ENCODE measurements around the gene SEC31B. TPM values are rescaled to one million over a fixed set of nuclear protein-coding genes. Genes with fewer than 3 reads are reported as not detected.

SEC31B gene
- 100 to 1,000 TPM; 202 to 208 TPM for total RNA-seq

- H3K27me3 Mint-ChIP-seq: no peaks in the 10 kb centered on the region
- no peaks in the 10 kb centered on the region for H3K9me3 Mint-ChIP-seq
- no peak within 1 kb of the TSS for H3K4me3 Mint-ChIP-seq
- peaks cover 47% of the 10 kb centered on the region for H3K4me1 Mint-ChIP-seq
- peaks cover 39% of the 10 kb centered on the region for H3K36me3 Mint-ChIP-seq (ENCODE audit: low read depth)
- POLR2A ChIA-PET: interaction anchor here (1.4 kb wide), 2 partner anchors 11 to 37 kb away, joined by 5 to 6 read pairs; no protein-coding TSS in a partner anchor
- CTCF ChIA-PET: interaction anchor here (0.6 to 14.5 kb wide), 18 partner anchors 6 to 192 kb away, joined by 3 to 170 read pairs (median 8); partner anchors contain the start of genes HIF1AN, NDUFB8 and SEC31B
- no peak for DNase-seq
- peak within 1 kb of the TSS; percentile 58 for H3K27ac Mint-ChIP-seq
Measured at GRCh38 chr10:100519311-100520051, at the start of gene SEC31B. SEC31B (minus strand) TSS chr10:100519861; CDS start chr10:100516952, 2,909 bp downstream.

GRCh38 chr10:100568912-100569311 is 49.3 kb upstream of the SEC31B start:
- CTCF ChIA-PET: interaction anchor here (0.5 to 0.8 kb wide), 2 partner anchors 16 to 385 kb away, joined by 3 read pairs; no protein-coding TSS in a partner anchor
- no peaks in the 10 kb centered on the region for H3K9me3 Mint-ChIP-seq
- no peak for DNase-seq
- no peaks in the 10 kb centered on the region for H3K4me1 Mint-ChIP-seq
- H3K36me3 Mint-ChIP-seq (ENCODE audit: low read depth): no peaks in the 10 kb centered on the region
- POLR2A ChIA-PET: no interaction called here
- H3K27ac Mint-ChIP-seq: no peak overlapping the region
- H3K27me3 Mint-ChIP-seq: peaks cover 22% of the 10 kb centered on the region
- no peak overlapping the region for H3K4me3 Mint-ChIP-seq

GRCh38 chr10:100567826-100568225 is 48.2 kb upstream of the SEC31B start:
- no peak overlapping the region for H3K27ac Mint-ChIP-seq
- peaks cover 3% of the 10 kb centered on the region for H3K4me1 Mint-ChIP-seq
- H3K9me3 Mint-ChIP-seq: no peaks in the 10 kb centered on the region
- DNase-seq: no peak
- no peak overlapping the region for H3K4me3 Mint-ChIP-seq
- H3K27me3 Mint-ChIP-seq: peaks cover 29% of the 10 kb centered on the region
- POLR2A ChIA-PET: no interaction called here
- CTCF ChIA-PET: no interaction called here
- H3K36me3 Mint-ChIP-seq (ENCODE audit: low read depth): peaks cover 3% of the 10 kb centered on the region

- Mint-ChIP-seq H3K4me3 (no peak overlapping the region), H3K27me3 (peaks cover 28% of the 10 kb centered on the region), H3K4me1 (peaks cover 4% of the 10 kb centered on the region), H3K27ac (no peak overlapping the region), H3K9me3 (no peaks in the 10 kb centered on the region), H3K36me3 (ENCODE audit: low read depth) (peaks cover 3% of the 10 kb centered on the region)
- CTCF ChIA-PET: no interaction called here
- no peak for DNase-seq
- POLR2A ChIA-PET: no interaction called here
Measured at GRCh38 chr10:100567249-100567648, 47.6 kb upstream of the SEC31B start.

- POLR2A ChIA-PET: no interaction called here
- peaks cover 10% of the 10 kb centered on the region for H3K4me1 Mint-ChIP-seq
- no peak overlapping the region for H3K27ac Mint-ChIP-seq
- no peaks in the 10 kb centered on the region for H3K9me3 Mint-ChIP-seq
- CTCF ChIA-PET: interaction anchor here (0.6 to 0.7 kb wide), 2 partner anchors 197 to 352 kb away, joined by 3 read pairs; no protein-coding TSS in a partner anchor
- DNase-seq: no peak
- H3K27me3 Mint-ChIP-seq: peaks cover 32% of the 10 kb centered on the region
- H3K4me3 Mint-ChIP-seq: no peak overlapping the region
- H3K36me3 Mint-ChIP-seq (ENCODE audit: low read depth): peaks cover 3% of the 10 kb centered on the region
Measured at GRCh38 chr10:100566561-100566960, 46.9 kb upstream of the SEC31B start.

GRCh38 chr10:100565206-100565985 is 45.7 kb upstream of the SEC31B start:
- Mint-ChIP-seq H3K9me3 (no peaks in the 10 kb centered on the region), H3K4me1 (peaks cover 18% of the 10 kb centered on the region), H3K27ac (no peak overlapping the region), H3K36me3 (ENCODE audit: low read depth) (peaks cover 7% of the 10 kb centered on the region), H3K4me3 (no peak overlapping the region), H3K27me3 (peaks cover 32% of the 10 kb centered on the region)
- ChIA-PET POLR2A (no interaction called here), CTCF (no interaction called here)
- DNase-seq: no peak

- ChIA-PET POLR2A (no interaction called here), CTCF (interaction anchor here (0.5 to 3.1 kb wide), 15 partner anchors 9 to 469 kb away, joined by 3 to 19 read pairs (median 5); partner anchors contain the start of genes PDZD7, SCD and SFXN3)
- H3K9me3 Mint-ChIP-seq: no peaks in the 10 kb centered on the region
- peaks cover 7% of the 10 kb centered on the region for H3K36me3 Mint-ChIP-seq (ENCODE audit: low read depth)
- no peak overlapping the region for H3K4me3 Mint-ChIP-seq
- H3K27ac Mint-ChIP-seq: no peak overlapping the region
- H3K27me3 Mint-ChIP-seq: peaks cover 32% of the 10 kb centered on the region
- DNase-seq: peak; percentile 81
- H3K4me1 Mint-ChIP-seq: peaks cover 18% of the 10 kb centered on the region
Measured at GRCh38 chr10:100562008-100562672, 42.5 kb upstream of the SEC31B start.

- no peak overlapping the region for H3K4me3 Mint-ChIP-seq
- H3K4me1 Mint-ChIP-seq: peaks cover 21% of the 10 kb centered on the region
- peaks cover 32% of the 10 kb centered on the region for H3K27me3 Mint-ChIP-seq
- CTCF ChIA-PET: interaction anchor here (0.6 to 3.1 kb wide), 10 partner anchors 9 to 492 kb away, joined by 3 to 19 read pairs (median 4); partner anchors contain the start of gene HIF1AN
- no peaks in the 10 kb centered on the region for H3K9me3 Mint-ChIP-seq
- DNase-seq: no peak
- peaks cover 7% of the 10 kb centered on the region for H3K36me3 Mint-ChIP-seq (ENCODE audit: low read depth)
- no peak overlapping the region for H3K27ac Mint-ChIP-seq
- POLR2A ChIA-PET: no interaction called here
Measured at GRCh38 chr10:100561005-100561404, 41.3 kb upstream of the SEC31B start.

GRCh38 chr10:100560248-100560647 is 40.6 kb upstream of the SEC31B start:
- peaks cover 29% of the 10 kb centered on the region for H3K27me3 Mint-ChIP-seq
- no peak overlapping the region for H3K27ac Mint-ChIP-seq
- no peaks in the 10 kb centered on the region for H3K9me3 Mint-ChIP-seq
- H3K4me3 Mint-ChIP-seq: no peak overlapping the region
- ChIA-PET CTCF (interaction anchor here (0.6 to 2.3 kb wide), 6 partner anchors 10 to 1839 kb away, joined by 3 to 10 read pairs (median 4); partner anchors contain the start of gene HIF1AN), POLR2A (no interaction called here)
- no peak for DNase-seq
- peaks cover 21% of the 10 kb centered on the region for H3K4me1 Mint-ChIP-seq
- peaks cover 7% of the 10 kb centered on the region for H3K36me3 Mint-ChIP-seq (ENCODE audit: low read depth)

- CTCF ChIA-PET: interaction anchor here (0.6 to 1.5 kb wide), 6 partner anchors 10 to 291 kb away, joined by 3 to 4 read pairs (median 4); partner anchors contain the start of gene HIF1AN
- peaks cover 6% of the 10 kb centered on the region for H3K4me1 Mint-ChIP-seq
- H3K4me3 Mint-ChIP-seq: no peak overlapping the region
- POLR2A ChIA-PET: no interaction called here
- H3K27ac Mint-ChIP-seq: no peak overlapping the region
- no peak for DNase-seq
- H3K36me3 Mint-ChIP-seq (ENCODE audit: low read depth): peaks cover 9% of the 10 kb centered on the region
- no peaks in the 10 kb centered on the region for H3K9me3 Mint-ChIP-seq
- H3K27me3 Mint-ChIP-seq: no peaks in the 10 kb centered on the region
Measured at GRCh38 chr10:100554902-100555301, 35.2 kb upstream of the SEC31B start.

GRCh38 chr10:100553929-100554328 is 34.3 kb upstream of the SEC31B start:
- H3K36me3 Mint-ChIP-seq (ENCODE audit: low read depth): peaks cover 11% of the 10 kb centered on the region
- ChIA-PET CTCF (interaction anchor here (1.3 kb wide), 1 partner anchor 42 kb away, joined by 3 read pairs; no protein-coding TSS in a partner anchor), POLR2A (no interaction called here)
- H3K4me3 Mint-ChIP-seq: no peak overlapping the region
- H3K27me3 Mint-ChIP-seq: no peaks in the 10 kb centered on the region
- no peak overlapping the region for H3K27ac Mint-ChIP-seq
- H3K9me3 Mint-ChIP-seq: no peaks in the 10 kb centered on the region
- peaks cover 6% of the 10 kb centered on the region for H3K4me1 Mint-ChIP-seq
- no peak for DNase-seq

- DNase-seq: no peak
- H3K9me3 Mint-ChIP-seq: no peaks in the 10 kb centered on the region
- peaks cover 25% of the 10 kb centered on the region for H3K36me3 Mint-ChIP-seq (ENCODE audit: low read depth)
- POLR2A ChIA-PET: no interaction called here
- H3K27ac Mint-ChIP-seq: no peak overlapping the region
- no peaks in the 10 kb centered on the region for H3K27me3 Mint-ChIP-seq
- CTCF ChIA-PET: interaction anchor here (1.1 to 1.9 kb wide), 3 partner anchors 9 to 12 kb away, joined by 3 to 8 read pairs (median 4); no protein-coding TSS in a partner anchor
- H3K4me3 Mint-ChIP-seq: no peak overlapping the region
- peaks cover 4% of the 10 kb centered on the region for H3K4me1 Mint-ChIP-seq
Measured at GRCh38 chr10:100551738-100552137, 32.1 kb upstream of the SEC31B start.

All from activated CD4-positive, alpha-beta T cell treated with anti-CD3 and anti-CD28 coated beads, Interleukin-2, amount 10 ng/mL, durations not matched to agents 7 days and 5 days (primary cell).